ENCODE data around the gene CHD6.

Gene CHD6

DNA sequence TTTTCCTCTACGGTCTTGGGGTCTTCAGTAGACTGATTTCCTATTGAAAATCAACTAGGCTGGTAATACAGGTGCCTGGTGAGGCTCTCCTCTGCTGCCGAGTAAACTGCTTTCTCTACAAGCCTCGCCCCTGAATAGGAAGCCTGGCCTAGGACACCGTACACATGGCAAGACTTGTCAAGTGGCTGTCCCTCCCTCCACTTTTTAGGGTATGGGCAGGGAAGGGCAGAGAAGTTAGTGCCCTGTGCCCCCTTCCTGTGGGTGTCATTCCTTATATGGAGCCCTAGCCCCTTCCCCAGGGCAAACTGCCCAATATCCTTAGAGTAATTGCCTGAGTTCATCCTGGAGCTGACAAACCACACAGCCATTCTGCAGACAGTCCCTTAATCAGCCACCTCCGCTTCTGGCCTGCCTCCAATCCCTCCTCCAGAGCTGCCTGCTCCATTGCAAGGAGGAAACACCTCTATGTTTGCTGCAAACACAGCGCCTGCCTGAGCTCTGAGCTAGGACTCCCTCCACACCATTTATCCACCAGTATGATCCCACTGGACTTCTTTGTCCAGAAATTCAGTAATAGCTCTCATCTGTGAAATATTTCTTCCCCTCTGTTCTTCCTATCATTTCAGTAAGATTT is 93.1 kb downstream of the CHD6 start:
- Histone ChIP-seq H3K27ac (replicated peaks) (no peak overlapping the region), H3K27me3 (ENCODE audit: insufficient read depth, poor library complexity, severe bottlenecking) (no peaks in the 10 kb centered on the region), H3K4me3 (replicated peaks; ENCODE audit: insufficient read depth, low read length) (no peak overlapping the region)
- TF ChIP-seq GABPA (IDR thresholded peaks at IDR 0.05; ENCODE audit: low read depth) (no peak), POLR2AphosphoS5 (IDR thresholded peaks at IDR 0.05; ENCODE audit: low read depth) (no peak), SPI1 (IDR thresholded peaks at IDR 0.05; ENCODE audit: borderline replicate concordance, low read depth) (no peak)
- TF ChIP-seq, protein P1, sequence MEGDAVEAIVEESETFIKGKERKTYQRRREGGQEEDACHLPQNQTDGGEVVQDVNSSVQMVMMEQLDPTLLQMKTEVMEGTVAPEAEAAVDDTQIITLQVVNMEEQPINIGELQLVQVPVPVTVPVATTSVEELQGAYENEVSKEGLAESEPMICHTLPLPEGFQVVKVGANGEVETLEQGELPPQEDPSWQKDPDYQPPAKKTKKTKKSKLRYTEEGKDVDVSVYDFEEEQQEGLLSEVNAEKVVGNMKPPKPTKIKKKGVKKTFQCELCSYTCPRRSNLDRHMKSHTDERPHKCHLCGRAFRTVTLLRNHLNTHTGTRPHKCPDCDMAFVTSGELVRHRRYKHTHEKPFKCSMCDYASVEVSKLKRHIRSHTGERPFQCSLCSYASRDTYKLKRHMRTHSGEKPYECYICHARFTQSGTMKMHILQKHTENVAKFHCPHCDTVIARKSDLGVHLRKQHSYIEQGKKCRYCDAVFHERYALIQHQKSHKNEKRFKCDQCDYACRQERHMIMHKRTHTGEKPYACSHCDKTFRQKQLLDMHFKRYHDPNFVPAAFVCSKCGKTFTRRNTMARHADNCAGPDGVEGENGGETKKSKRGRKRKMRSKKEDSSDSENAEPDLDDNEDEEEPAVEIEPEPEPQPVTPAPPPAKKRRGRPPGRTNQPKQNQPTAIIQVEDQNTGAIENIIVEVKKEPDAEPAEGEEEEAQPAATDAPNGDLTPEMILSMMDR (IDR thresholded peaks at IDR 0.05; ENCODE audit: insufficient read depth, low read length): no peak
- TF ChIP-seq, protein P2, sequence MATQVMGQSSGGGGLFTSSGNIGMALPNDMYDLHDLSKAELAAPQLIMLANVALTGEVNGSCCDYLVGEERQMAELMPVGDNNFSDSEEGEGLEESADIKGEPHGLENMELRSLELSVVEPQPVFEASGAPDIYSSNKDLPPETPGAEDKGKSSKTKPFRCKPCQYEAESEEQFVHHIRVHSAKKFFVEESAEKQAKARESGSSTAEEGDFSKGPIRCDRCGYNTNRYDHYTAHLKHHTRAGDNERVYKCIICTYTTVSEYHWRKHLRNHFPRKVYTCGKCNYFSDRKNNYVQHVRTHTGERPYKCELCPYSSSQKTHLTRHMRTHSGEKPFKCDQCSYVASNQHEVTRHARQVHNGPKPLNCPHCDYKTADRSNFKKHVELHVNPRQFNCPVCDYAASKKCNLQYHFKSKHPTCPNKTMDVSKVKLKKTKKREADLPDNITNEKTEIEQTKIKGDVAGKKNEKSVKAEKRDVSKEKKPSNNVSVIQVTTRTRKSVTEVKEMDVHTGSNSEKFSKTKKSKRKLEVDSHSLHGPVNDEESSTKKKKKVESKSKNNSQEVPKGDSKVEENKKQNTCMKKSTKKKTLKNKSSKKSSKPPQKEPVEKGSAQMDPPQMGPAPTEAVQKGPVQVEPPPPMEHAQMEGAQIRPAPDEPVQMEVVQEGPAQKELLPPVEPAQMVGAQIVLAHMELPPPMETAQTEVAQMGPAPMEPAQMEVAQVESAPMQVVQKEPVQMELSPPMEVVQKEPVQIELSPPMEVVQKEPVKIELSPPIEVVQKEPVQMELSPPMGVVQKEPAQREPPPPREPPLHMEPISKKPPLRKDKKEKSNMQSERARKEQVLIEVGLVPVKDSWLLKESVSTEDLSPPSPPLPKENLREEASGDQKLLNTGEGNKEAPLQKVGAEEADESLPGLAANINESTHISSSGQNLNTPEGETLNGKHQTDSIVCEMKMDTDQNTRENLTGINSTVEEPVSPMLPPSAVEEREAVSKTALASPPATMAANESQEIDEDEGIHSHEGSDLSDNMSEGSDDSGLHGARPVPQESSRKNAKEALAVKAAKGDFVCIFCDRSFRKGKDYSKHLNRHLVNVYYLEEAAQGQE (IDR thresholded peaks at IDR 0.05; ENCODE audit: insufficient replicate concordance, low read depth): no peak
- DNase-seq (ENCODE audit: low read depth in 1 of 2, low spot score in 1 of 2): no peak

DNA sequence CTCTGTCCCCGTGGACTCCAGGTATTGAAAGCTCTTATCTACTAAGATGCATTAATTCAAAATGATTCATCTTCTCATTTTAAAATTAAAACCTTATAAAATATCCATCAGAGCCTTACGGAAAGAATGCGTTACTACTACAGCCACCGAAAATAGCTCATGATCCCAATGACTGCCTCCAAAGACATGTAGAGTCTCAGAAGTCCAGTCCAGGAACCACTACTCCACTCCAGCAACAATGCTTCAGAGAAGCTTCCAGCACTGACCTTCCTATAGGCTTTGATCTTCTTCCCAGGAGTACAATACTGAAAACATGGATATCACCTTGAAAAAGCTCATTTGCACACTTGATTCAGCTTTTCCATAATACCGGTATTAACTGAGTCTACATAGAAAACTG is 94.3 kb downstream of the CHD6 start:
- H3K4me3 ChIP-seq (replicated peaks; ENCODE audit: insufficient read depth, low read length): no peak overlapping the region
- TF ChIP-seq SPI1 (IDR thresholded peaks at IDR 0.05; ENCODE audit: borderline replicate concordance, low read depth) (no peak), POLR2AphosphoS5 (IDR thresholded peaks at IDR 0.05; ENCODE audit: low read depth) (no peak), GABPA (IDR thresholded peaks at IDR 0.05; ENCODE audit: low read depth) (no peak)
- TF ChIP-seq, protein P2 (IDR thresholded peaks at IDR 0.05; ENCODE audit: insufficient replicate concordance, low read depth): no peak
- TF ChIP-seq, protein P1 (IDR thresholded peaks at IDR 0.05; ENCODE audit: insufficient read depth, low read length): no peak
- H3K27me3 ChIP-seq (ENCODE audit: insufficient read depth, poor library complexity, severe bottlenecking): no peaks in the 10 kb centered on the region
- DNase-seq (ENCODE audit: low read depth in 1 of 2, low spot score in 1 of 2): no peak
- H3K27ac ChIP-seq (replicated peaks): no peak overlapping the region

DNA sequence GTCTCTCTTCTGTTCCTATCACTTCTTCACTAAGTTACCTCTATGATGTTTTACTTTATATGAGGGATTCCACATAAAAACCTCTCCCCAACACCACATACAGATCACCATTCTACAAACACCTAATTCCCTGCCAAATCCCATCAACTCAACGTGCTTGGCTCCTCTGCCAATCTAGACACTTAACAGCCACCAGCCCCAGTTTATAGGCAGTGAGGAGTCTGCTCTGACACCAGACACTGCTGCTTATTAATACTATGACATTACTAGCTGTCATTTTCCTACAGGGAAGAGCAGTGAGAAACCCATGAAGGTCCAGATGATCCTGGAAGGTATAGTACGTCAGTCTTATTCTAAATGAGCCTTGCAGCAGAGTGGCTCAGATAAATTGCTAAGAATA is 104.3 kb downstream of the CHD6 start:
- Histone ChIP-seq H3K27ac (replicated peaks) (no peak overlapping the region), H3K27me3 (ENCODE audit: insufficient read depth, poor library complexity, severe bottlenecking) (no peaks in the 10 kb centered on the region), H3K4me3 (replicated peaks; ENCODE audit: insufficient read depth, low read length) (no peak overlapping the region)
- TF ChIP-seq, protein P2 (IDR thresholded peaks at IDR 0.05; ENCODE audit: insufficient replicate concordance, low read depth): no peak
- no peak for TF ChIP-seq POLR2AphosphoS5 (IDR thresholded peaks at IDR 0.05; ENCODE audit: low read depth)
- no peak for DNase-seq (ENCODE audit: low read depth in 1 of 2, low spot score in 1 of 2)
